ENCODE data around the gene SEMA6C.
"Not testable (repeated sequence)": the region's sequence is repeated elsewhere in the genome, so short reads cannot be mapped to it uniquely, and the experiment has no call there.

SEMA6C gene

GRCh38 chr1:151106894-151107293, 39.5 kb downstream of the SEMA6C start:
- no peak for DNase-seq (ENCODE audit: low spot score)

GRCh38 chr1:151104630-151105029, 41.8 kb downstream of the SEMA6C start:
- no peak for DNase-seq (ENCODE audit: low spot score)
- in situ Hi-C loops (cut with MboI; ENCODE audit: low sequenced_read_pairs, unreplicated experiment) = no loop called here
- no peak for TF ChIP-seq CTCF (IDR thresholded peaks at IDR 0.05; ENCODE audit: borderline replicate concordance, control extremely low read depth, extremely low read depth, insufficient read depth, missing control alignments)

More at GRCh38 chr1:151106894-151107293, 39.5 kb downstream of the SEMA6C start:
- no peak for TF ChIP-seq CTCF (IDR thresholded peaks at IDR 0.05; ENCODE audit: borderline replicate concordance, control extremely low read depth, extremely low read depth, insufficient read depth, missing control alignments)
- in situ Hi-C loops (cut with MboI; ENCODE audit: low sequenced_read_pairs, unreplicated experiment) = no loop called here

- no peak for TF ChIP-seq CTCF (IDR thresholded peaks at IDR 0.05; ENCODE audit: borderline replicate concordance, control extremely low read depth, extremely low read depth, insufficient read depth, missing control alignments)
- no peak for DNase-seq (ENCODE audit: low spot score)
- in situ Hi-C loops (cut with MboI; ENCODE audit: low sequenced_read_pairs, unreplicated experiment) = loop anchor here (10.0 kb wide), 1 partner anchor 57 kb away; the partner anchor contains the start of gene TNFAIP8L2
Measured at GRCh38 chr1:151098126-151098525, 48.3 kb downstream of the SEMA6C start.

- in situ Hi-C loops (cut with MboI; ENCODE audit: low sequenced_read_pairs, unreplicated experiment) = loop anchor here (10.0 kb wide), 1 partner anchor 57 kb away; the partner anchor contains the start of gene TNFAIP8L2
- not testable (repeated sequence) for DNase-seq (ENCODE audit: low spot score)
Measured at GRCh38 chr1:151097426-151097825, 49.0 kb downstream of the SEMA6C start.

- no peak for DNase-seq (ENCODE audit: low spot score)
- TF ChIP-seq CTCF (IDR thresholded peaks at IDR 0.05; ENCODE audit: borderline replicate concordance, control extremely low read depth, extremely low read depth, insufficient read depth, missing control alignments) = no peak
- in situ Hi-C loops (cut with MboI; ENCODE audit: low sequenced_read_pairs, unreplicated experiment) = no loop called here
Measured at GRCh38 chr1:151085953-151086559, 60.4 kb downstream of the SEMA6C start.

Data from GM13976 (cell line).